Measurements from ENCODE around the gene PSMB3.

DNA sequence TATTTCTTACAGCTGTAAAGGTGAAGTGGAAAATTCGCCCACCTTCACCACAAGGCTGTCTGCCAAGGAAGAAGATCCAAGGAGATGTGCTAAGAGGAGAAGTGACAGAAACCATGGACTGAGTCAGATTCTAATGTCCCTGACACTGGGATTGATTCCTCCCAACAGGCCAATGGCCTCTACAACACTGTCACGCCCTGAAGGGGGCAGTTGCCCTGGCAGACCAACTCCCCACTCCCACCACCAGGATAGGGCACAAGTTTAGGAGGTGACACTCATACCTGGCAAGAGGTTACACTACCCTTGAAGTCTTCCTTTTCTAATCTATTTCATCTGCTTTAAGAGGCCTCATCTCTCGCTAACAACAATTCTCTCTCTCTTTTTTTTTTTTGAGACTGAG is 30.7 kb downstream of the PSMB3 start:
- TF ChIP-seq, protein P1, sequence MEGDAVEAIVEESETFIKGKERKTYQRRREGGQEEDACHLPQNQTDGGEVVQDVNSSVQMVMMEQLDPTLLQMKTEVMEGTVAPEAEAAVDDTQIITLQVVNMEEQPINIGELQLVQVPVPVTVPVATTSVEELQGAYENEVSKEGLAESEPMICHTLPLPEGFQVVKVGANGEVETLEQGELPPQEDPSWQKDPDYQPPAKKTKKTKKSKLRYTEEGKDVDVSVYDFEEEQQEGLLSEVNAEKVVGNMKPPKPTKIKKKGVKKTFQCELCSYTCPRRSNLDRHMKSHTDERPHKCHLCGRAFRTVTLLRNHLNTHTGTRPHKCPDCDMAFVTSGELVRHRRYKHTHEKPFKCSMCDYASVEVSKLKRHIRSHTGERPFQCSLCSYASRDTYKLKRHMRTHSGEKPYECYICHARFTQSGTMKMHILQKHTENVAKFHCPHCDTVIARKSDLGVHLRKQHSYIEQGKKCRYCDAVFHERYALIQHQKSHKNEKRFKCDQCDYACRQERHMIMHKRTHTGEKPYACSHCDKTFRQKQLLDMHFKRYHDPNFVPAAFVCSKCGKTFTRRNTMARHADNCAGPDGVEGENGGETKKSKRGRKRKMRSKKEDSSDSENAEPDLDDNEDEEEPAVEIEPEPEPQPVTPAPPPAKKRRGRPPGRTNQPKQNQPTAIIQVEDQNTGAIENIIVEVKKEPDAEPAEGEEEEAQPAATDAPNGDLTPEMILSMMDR (IDR thresholded peaks at IDR 0.05), result no peak
- TF ChIP-seq POLR2A (IDR thresholded peaks at IDR 0.05), result no peak

Data from right lobe of liver (tissue), 4 donors.